ENCODE measurements around the gene ANKRD42. TPM values are rescaled to one million over a fixed set of nuclear protein-coding genes. Genes with fewer than 3 reads are reported as not detected.

ANKRD42 gene
- total and polyA plus RNA-seq, 9 of the 15 experiments (the other 6 are each of a cell fraction or from before 2014, with no cell fraction given): 2.8 to 9.1 (median 6.1) TPM

DNA sequence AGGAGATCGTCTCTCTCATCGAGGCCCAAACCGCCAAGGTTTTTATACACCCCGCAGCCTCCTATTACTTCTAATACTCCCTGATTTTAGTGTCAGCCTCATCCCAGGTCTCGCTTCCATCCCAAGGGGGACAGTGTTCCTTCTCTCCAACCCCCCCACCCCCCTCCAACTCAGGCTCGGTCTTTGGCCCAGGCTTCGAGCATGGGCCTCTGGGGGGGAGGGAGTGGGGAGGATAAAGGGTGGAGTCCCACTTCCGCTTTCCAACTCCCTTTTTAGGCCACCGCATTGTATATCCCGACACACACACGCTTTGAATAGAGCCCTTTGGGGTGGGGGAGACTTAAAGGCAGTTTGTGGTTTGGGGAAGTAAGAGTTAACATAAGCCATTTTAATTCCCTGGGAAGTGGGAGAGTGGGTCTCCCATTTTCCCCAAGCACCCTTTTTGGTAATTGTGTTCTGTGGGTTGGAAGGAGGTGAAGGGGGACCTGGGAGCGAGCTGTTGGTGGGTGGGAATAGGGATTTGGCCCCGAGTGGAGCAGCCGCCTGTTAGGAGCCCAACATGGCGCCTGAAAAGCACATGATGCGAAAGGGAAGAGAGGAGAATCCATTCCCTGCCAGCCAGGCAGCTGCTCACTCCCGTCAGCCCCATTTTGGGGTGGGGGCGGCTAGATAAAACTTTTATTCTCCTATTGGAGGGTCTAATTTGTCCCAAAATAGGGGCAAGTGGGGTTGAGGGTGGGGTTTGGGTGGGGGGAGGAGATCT, 35.7 kb upstream of the ANKRD42 start (continued):
- TF ChIP-seq HNRNPH1 (optimal IDR thresholded peaks at IDR 0.05; ENCODE audit: low read depth, low read length) (no peak), ZNF41 (CRISPR knock-in tag; conservative IDR thresholded peaks at IDR 0.05) (no peak), AFF1 (IDR thresholded peaks at IDR 0.05; ENCODE audit: low read depth in 1 of 2, partially characterized antibody in 2 of 2) (peak in 1 of 2 experiments; percentile 47), KDM5B (IDR thresholded peaks at IDR 0.05; ENCODE audit: insufficient replicate concordance, low read depth, low read length) (peak; percentile 66), ZNF76 (CRISPR knock-in tag; IDR thresholded peaks at IDR 0.05; ENCODE audit: borderline replicate concordance) (no peak), PHF21A (IDR thresholded peaks at IDR 0.05; ENCODE audit: borderline replicate concordance, low read depth) (no peak), CTBP1 (IDR thresholded peaks at IDR 0.05; ENCODE audit: borderline replicate concordance) (no peak), TRIM24 (IDR thresholded peaks at IDR 0.05) (no peak), ZNF79 (CRISPR knock-in tag; IDR thresholded peaks at IDR 0.05; ENCODE audit: low read depth) (no peak), U2AF1 (optimal IDR thresholded peaks at IDR 0.05; ENCODE audit: low read depth, low read length) (no peak), SMARCA5 (IDR thresholded peaks at IDR 0.05) (no peak; the same call in 1 of the 2 replicates), ZBTB33 (CRISPR knock-in tag; IDR thresholded peaks at IDR 0.05) (peak; percentile 39; the same call in 1 of the 2 replicates), DPF2 (IDR thresholded peaks at IDR 0.05) (peak; percentile 48; the same call in 1 of the 2 replicates), IRF2 (CRISPR knock-in tag; IDR thresholded peaks at IDR 0.05) (no peak), TOE1 (IDR thresholded peaks at IDR 0.05; ENCODE audit: borderline replicate concordance) (peak; percentile 61; the same call in 1 of the 2 replicates), TOE1 (CRISPR knock-in tag; IDR thresholded peaks at IDR 0.05; ENCODE audit: borderline replicate concordance, low read depth) (no peak), RBFOX2 (IDR thresholded peaks at IDR 0.05; ENCODE audit: low read depth, low read length) (peak; percentile 66), GATAD2B (IDR thresholded peaks at IDR 0.05; ENCODE audit: borderline replicate concordance) (0 out of 2 replicates have a peak, but pooled peaks have one; percentile 20)
